Measurements from ENCODE around the gene PHF11.

DNA sequence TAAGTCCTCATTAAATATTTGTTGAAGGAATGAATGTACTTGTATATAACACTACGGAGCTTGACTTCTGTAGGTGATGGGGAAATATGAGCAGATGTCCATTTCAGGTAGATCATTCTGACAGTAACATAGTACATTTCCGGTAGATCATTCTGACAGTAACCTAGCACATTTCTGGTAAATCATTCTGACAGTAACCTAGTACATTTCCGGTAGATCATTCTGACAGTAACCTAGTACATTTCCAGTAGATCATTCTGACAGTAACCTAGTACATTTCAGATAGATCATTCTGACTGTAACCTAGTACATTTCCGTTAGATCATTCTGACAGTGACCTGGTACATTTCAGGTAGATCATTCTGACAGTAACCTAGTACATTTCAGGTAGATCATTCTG is 2.5 kb downstream of the PHF11 start:
- TF ChIP-seq, protein P1, sequence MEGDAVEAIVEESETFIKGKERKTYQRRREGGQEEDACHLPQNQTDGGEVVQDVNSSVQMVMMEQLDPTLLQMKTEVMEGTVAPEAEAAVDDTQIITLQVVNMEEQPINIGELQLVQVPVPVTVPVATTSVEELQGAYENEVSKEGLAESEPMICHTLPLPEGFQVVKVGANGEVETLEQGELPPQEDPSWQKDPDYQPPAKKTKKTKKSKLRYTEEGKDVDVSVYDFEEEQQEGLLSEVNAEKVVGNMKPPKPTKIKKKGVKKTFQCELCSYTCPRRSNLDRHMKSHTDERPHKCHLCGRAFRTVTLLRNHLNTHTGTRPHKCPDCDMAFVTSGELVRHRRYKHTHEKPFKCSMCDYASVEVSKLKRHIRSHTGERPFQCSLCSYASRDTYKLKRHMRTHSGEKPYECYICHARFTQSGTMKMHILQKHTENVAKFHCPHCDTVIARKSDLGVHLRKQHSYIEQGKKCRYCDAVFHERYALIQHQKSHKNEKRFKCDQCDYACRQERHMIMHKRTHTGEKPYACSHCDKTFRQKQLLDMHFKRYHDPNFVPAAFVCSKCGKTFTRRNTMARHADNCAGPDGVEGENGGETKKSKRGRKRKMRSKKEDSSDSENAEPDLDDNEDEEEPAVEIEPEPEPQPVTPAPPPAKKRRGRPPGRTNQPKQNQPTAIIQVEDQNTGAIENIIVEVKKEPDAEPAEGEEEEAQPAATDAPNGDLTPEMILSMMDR (conservative IDR thresholded peaks at IDR 0.05; ENCODE audit: low read depth in 2 of 2): no peak
- TF ChIP-seq POLR2AphosphoS5 (IDR thresholded peaks at IDR 0.05; ENCODE audit: low read depth) (no peak), EZH2 (IDR thresholded peaks at IDR 0.05; ENCODE audit: low read depth, unreplicated experiment) (no peak), CREB1 (CRISPR knock-in tag; IDR thresholded peaks at IDR 0.05; ENCODE audit: low read depth) (no peak), JUNB (IDR thresholded peaks at IDR 0.05; ENCODE audit: unreplicated experiment) (no peak), EZH2phosphoT487 (IDR thresholded peaks at IDR 0.05; ENCODE audit: unreplicated experiment) (no peak), ZNF331 (CRISPR knock-in tag; IDR thresholded peaks at IDR 0.05; ENCODE audit: low read depth) (no peak), STAT1 (IDR thresholded peaks at IDR 0.05; ENCODE audit: unreplicated experiment) (no peak), ZNF114 (CRISPR knock-in tag; IDR thresholded peaks at IDR 0.05) (no peak), NANOG (IDR thresholded peaks at IDR 0.05; ENCODE audit: borderline replicate concordance) (no peak)
- TF ChIP-seq, protein P2, sequence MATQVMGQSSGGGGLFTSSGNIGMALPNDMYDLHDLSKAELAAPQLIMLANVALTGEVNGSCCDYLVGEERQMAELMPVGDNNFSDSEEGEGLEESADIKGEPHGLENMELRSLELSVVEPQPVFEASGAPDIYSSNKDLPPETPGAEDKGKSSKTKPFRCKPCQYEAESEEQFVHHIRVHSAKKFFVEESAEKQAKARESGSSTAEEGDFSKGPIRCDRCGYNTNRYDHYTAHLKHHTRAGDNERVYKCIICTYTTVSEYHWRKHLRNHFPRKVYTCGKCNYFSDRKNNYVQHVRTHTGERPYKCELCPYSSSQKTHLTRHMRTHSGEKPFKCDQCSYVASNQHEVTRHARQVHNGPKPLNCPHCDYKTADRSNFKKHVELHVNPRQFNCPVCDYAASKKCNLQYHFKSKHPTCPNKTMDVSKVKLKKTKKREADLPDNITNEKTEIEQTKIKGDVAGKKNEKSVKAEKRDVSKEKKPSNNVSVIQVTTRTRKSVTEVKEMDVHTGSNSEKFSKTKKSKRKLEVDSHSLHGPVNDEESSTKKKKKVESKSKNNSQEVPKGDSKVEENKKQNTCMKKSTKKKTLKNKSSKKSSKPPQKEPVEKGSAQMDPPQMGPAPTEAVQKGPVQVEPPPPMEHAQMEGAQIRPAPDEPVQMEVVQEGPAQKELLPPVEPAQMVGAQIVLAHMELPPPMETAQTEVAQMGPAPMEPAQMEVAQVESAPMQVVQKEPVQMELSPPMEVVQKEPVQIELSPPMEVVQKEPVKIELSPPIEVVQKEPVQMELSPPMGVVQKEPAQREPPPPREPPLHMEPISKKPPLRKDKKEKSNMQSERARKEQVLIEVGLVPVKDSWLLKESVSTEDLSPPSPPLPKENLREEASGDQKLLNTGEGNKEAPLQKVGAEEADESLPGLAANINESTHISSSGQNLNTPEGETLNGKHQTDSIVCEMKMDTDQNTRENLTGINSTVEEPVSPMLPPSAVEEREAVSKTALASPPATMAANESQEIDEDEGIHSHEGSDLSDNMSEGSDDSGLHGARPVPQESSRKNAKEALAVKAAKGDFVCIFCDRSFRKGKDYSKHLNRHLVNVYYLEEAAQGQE (IDR thresholded peaks at IDR 0.05; ENCODE audit: unreplicated experiment): no peak
- TF ChIP-seq, protein P3, sequence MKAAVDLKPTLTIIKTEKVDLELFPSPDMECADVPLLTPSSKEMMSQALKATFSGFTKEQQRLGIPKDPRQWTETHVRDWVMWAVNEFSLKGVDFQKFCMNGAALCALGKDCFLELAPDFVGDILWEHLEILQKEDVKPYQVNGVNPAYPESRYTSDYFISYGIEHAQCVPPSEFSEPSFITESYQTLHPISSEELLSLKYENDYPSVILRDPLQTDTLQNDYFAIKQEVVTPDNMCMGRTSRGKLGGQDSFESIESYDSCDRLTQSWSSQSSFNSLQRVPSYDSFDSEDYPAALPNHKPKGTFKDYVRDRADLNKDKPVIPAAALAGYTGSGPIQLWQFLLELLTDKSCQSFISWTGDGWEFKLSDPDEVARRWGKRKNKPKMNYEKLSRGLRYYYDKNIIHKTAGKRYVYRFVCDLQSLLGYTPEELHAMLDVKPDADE (IDR thresholded peaks at IDR 0.05): no peak

Measured in GM23338 (cell line).